ENCODE results near the gene CAMSAP2. TPM values are rescaled to one million over a fixed set of nuclear protein-coding genes. Genes with fewer than 3 reads are reported as not detected.

The CAMSAP2 gene
- total and polyA plus RNA-seq, 10 of the 15 experiments (the other 5 are each of a cell fraction or from before 2014, with no cell fraction given) = 3.9 to 19.8 (median 8.0) TPM

GRCh38 chr1:200877839-200878551 is 139.3 kb downstream of the CAMSAP2 start (continued):
- TF ChIP-seq CEBPZ (IDR thresholded peaks at IDR 0.05; ENCODE audit: low read depth, low read length) = no peak
- peak; percentile 92 for TF ChIP-seq BCL3 (IDR thresholded peaks at IDR 0.05; ENCODE audit: borderline replicate concordance, insufficient read depth, low read depth, low read length, poor library complexity, severe bottlenecking)
- TF ChIP-seq PAX8 (IDR thresholded peaks at IDR 0.05) = no peak
- peak in 1 of 2 experiments; percentile 47; a peak in 1 of 4 replicates for TF ChIP-seq SRF (IDR thresholded peaks at IDR 0.05; ENCODE audit: low read depth in 2 of 2, low read length in 2 of 2)
- no peak for TF ChIP-seq STAT1 (conservative IDR thresholded peaks at IDR 0.05)
- no peak for TF ChIP-seq TARDBP (IDR thresholded peaks at IDR 0.05; ENCODE audit: borderline replicate concordance)
- TF ChIP-seq LARP7 (IDR thresholded peaks at IDR 0.05) = no peak
- TF ChIP-seq CREB1 (IDR thresholded peaks at IDR 0.05; ENCODE audit: low read depth) = 0 out of 2 replicates have a peak, but pooled peaks have one; percentile 10
- peak; percentile 71 for TF ChIP-seq CREM (IDR thresholded peaks at IDR 0.05; ENCODE audit: low read depth)
- no peak for TF ChIP-seq HDAC2 (IDR thresholded peaks at IDR 0.05)
- peak in 1 of 2 experiments; percentile 86; a peak in 2 of 4 replicates for TF ChIP-seq ETV6 (conservative IDR thresholded peaks at IDR 0.05 in 1 of 2, IDR thresholded peaks at IDR 0.05 in 1 of 2; ENCODE audit: borderline replicate concordance in 1 of 2, low read depth in 1 of 2)
- no peak for TF ChIP-seq CBX5 (IDR thresholded peaks at IDR 0.05; ENCODE audit: low read depth)
- TF ChIP-seq SP1 (IDR thresholded peaks at IDR 0.05; ENCODE audit: low read depth, low read length) = peak; percentile 56
- TF ChIP-seq YY1 (IDR thresholded peaks at IDR 0.05; ENCODE audit: low read depth, low read length) = 0 out of 2 replicates have a peak, but pooled peaks have one; percentile 13
- TF ChIP-seq JUND (IDR thresholded peaks at IDR 0.05; ENCODE audit: low read depth, low read length) = peak; percentile 53; the same call in 1 of the 2 replicates
- peak in 1 of 2 experiments; percentile 58; a peak in 1 of 4 replicates for TF ChIP-seq EP300 (IDR thresholded peaks at IDR 0.05; ENCODE audit: borderline replicate concordance in 1 of 2, control insufficient read depth in 1 of 2, low read depth in 2 of 2, low read length in 2 of 2)
- no peak for TF ChIP-seq NR2C2 (IDR thresholded peaks at IDR 0.05; ENCODE audit: borderline replicate concordance, control insufficient read depth, insufficient read length, low read depth)
- no peak for TF ChIP-seq ZNF207 (IDR thresholded peaks at IDR 0.05; ENCODE audit: borderline replicate concordance)
- peak; percentile 87 for TF ChIP-seq MEF2B (IDR thresholded peaks at IDR 0.05; ENCODE audit: partially characterized antibody, poor library complexity, severe bottlenecking)
- TF ChIP-seq, protein P1, sequence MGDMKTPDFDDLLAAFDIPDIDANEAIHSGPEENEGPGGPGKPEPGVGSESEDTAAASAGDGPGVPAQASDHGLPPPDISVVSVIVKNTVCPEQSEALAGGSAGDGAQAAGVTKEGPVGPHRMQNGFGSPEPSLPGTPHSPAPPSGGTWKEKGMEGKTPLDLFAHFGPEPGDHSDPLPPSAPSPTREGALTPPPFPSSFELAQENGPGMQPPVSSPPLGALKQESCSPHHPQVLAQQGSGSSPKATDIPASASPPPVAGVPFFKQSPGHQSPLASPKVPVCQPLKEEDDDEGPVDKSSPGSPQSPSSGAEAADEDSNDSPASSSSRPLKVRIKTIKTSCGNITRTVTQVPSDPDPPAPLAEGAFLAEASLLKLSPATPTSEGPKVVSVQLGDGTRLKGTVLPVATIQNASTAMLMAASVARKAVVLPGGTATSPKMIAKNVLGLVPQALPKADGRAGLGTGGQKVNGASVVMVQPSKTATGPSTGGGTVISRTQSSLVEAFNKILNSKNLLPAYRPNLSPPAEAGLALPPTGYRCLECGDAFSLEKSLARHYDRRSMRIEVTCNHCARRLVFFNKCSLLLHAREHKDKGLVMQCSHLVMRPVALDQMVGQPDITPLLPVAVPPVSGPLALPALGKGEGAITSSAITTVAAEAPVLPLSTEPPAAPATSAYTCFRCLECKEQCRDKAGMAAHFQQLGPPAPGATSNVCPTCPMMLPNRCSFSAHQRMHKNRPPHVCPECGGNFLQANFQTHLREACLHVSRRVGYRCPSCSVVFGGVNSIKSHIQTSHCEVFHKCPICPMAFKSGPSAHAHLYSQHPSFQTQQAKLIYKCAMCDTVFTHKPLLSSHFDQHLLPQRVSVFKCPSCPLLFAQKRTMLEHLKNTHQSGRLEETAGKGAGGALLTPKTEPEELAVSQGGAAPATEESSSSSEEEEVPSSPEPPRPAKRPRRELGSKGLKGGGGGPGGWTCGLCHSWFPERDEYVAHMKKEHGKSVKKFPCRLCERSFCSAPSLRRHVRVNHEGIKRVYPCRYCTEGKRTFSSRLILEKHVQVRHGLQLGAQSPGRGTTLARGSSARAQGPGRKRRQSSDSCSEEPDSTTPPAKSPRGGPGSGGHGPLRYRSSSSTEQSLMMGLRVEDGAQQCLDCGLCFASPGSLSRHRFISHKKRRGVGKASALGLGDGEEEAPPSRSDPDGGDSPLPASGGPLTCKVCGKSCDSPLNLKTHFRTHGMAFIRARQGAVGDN (IDR thresholded peaks at IDR 0.05) = peak; percentile 52; the same call in 1 of the 2 replicates
- no peak for TF ChIP-seq WRNIP1 (IDR thresholded peaks at IDR 0.05; ENCODE audit: borderline replicate concordance, low read depth, low read length)

Data from GM12878 (cell line).